Activated T-helper 17 cell treated with anti-CD3 and anti-CD28 coated beads, Interleukin-2, amount 50 U/mL, for 72 hours (primary cell): ENCODE data around the gene SH3RF1. TPM values are rescaled to one million over a fixed set of nuclear protein-coding genes. Genes with fewer than 3 reads are reported as not detected.

ENCODE experiments used
- ATAC-seq: fragments of 150-1000 bp; cut with Tn5 transposase; replicated peaks from 2 replicates; pipeline ENCODE4 v1.10.0; 2021; ENCODE audit warnings: mild to moderate bottlenecking, moderate library complexity
- H3K27ac Mint-ChIP-seq: one replicate; pipeline ENCODE4 v1.8.0; 2022; ENCODE audit warnings: mixed read lengths
- H3K27me3 Mint-ChIP-seq: one replicate; pipeline ENCODE4 v1.8.0; 2022; ENCODE audit warnings: mixed read lengths
- H3K36me3 Mint-ChIP-seq: one replicate; pipeline ENCODE4 v1.8.0; 2022; ENCODE audit warnings: low read depth, mild to moderate bottlenecking, mixed read lengths
- H3K4me1 Mint-ChIP-seq: one replicate; pipeline ENCODE4 v1.8.0; 2022; ENCODE audit warnings: mixed read lengths
- H3K4me3 Mint-ChIP-seq: one replicate; pipeline ENCODE4 v1.8.0; 2022; ENCODE audit warnings: mild to moderate bottlenecking, mixed read lengths
- H3K9me3 Mint-ChIP-seq: one replicate; pipeline ENCODE4 v1.8.0; 2022; ENCODE audit warnings: mixed read lengths
- total RNA-seq, 2 donors: library from RNA; stranded (reverse); gene quantifications; one replicate each; pipeline ENCODE4 v1.2.3, GENCODE V29; 2022

Gene SH3RF1
- total RNA-seq, 2 donors from 2014 or later, result 0.26 to 1.4 TPM

DNA sequence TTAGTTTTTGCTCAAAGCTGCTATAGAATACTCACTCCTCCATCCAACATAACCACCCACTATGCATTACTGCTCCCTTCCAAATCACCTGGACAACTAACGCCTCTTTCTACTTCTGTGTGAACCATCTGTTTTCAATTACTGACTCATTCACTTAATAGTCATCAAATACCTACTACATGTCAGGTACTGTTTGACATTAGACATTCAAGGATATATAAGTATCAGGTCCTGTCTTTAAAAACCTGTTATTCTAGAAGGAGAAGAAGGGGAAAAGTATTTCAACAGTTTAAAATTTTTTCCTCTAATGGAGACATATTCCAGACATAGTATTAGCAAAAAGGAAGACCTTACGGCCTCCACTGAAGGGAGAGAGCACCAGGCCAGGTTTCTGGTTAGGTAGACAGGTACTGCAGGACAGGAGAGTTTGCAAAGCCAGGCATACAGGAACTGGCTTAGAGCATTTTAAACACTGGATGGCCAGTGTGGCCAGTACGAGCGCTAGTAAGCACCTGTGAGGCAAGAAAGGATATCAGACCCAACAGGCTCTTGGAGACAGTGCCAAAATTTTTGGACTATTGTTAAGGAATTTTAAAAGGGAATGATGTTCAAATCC, 39.0 kb downstream of the SH3RF1 start:
- Mint-ChIP-seq H3K27me3 (peaks cover 9% of the 10 kb centered on the region), H3K36me3 (no peaks in the 10 kb centered on the region), H3K4me1 (no peaks in the 10 kb centered on the region), H3K4me3 (no peak overlapping the region), H3K27ac (no peak overlapping the region), H3K9me3 (no peaks in the 10 kb centered on the region)
- ATAC-seq, result no peak

- ATAC-seq, result peak; percentile 43
- Mint-ChIP-seq H3K27ac (no peak overlapping the region), H3K9me3 (no peaks in the 10 kb centered on the region), H3K27me3 (peaks cover 8% of the 10 kb centered on the region), H3K4me1 (no peaks in the 10 kb centered on the region), H3K36me3 (no peaks in the 10 kb centered on the region), H3K4me3 (no peak overlapping the region)
These were observed 41.2 kb downstream of the SH3RF1 start for GRCh38 chr4:169229571-169230028.

- peaks cover 2% of the 10 kb centered on the region for H3K27me3 Mint-ChIP-seq
- no peak overlapping the region for H3K27ac Mint-ChIP-seq
- no peaks in the 10 kb centered on the region for H3K36me3 Mint-ChIP-seq
- no peak overlapping the region for H3K4me3 Mint-ChIP-seq
- H3K9me3 Mint-ChIP-seq, result no peaks in the 10 kb centered on the region
- H3K4me1 Mint-ChIP-seq, result no peaks in the 10 kb centered on the region
- no peak for ATAC-seq
These were observed 42.7 kb downstream of the SH3RF1 start for GRCh38 chr4:169228076-169228475.

DNA sequence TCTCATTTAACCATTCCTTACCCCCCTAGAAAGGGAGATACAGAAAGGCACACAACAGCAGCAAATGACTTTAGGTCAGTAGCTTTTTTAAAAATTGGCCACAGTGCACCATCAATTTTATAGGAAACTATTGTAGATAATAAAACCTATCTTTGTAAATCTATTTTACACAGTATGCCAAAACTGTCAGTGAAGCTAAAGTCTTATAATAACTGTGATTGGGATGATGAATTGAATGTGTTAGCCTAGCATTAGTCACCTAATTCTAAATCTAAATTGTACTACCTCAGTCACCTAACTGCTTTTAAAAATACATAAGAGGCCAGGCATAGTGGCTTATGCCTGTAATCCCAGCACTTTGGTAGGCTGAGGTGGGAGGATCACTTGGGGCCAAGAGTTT, 44.2 kb downstream of the SH3RF1 start:
- ATAC-seq, result no peak
- H3K9me3 Mint-ChIP-seq, result no peaks in the 10 kb centered on the region
- no peak overlapping the region for H3K27ac Mint-ChIP-seq
- no peaks in the 10 kb centered on the region for H3K36me3 Mint-ChIP-seq
- no peak overlapping the region for H3K4me3 Mint-ChIP-seq
- H3K27me3 Mint-ChIP-seq, result peaks cover 2% of the 10 kb centered on the region
- no peaks in the 10 kb centered on the region for H3K4me1 Mint-ChIP-seq

GRCh38 chr4:169225812-169226211, 44.9 kb downstream of the SH3RF1 start:
- Mint-ChIP-seq H3K27ac (no peak overlapping the region), H3K9me3 (no peaks in the 10 kb centered on the region), H3K4me1 (no peaks in the 10 kb centered on the region), H3K36me3 (no peaks in the 10 kb centered on the region), H3K4me3 (no peak overlapping the region), H3K27me3 (peaks cover 2% of the 10 kb centered on the region)
- ATAC-seq, result peak; percentile 48

GRCh38 chr4:169225058-169225751, 45.6 kb downstream of the SH3RF1 start:
- Mint-ChIP-seq H3K9me3 (no peaks in the 10 kb centered on the region), H3K36me3 (no peaks in the 10 kb centered on the region), H3K27me3 (peaks cover 2% of the 10 kb centered on the region), H3K27ac (no peak overlapping the region), H3K4me3 (no peak overlapping the region), H3K4me1 (no peaks in the 10 kb centered on the region)
- ATAC-seq, result peak; percentile 90

GRCh38 chr4:169222761-169223160, 48.0 kb downstream of the SH3RF1 start:
- no peak overlapping the region for H3K27ac Mint-ChIP-seq
- H3K36me3 Mint-ChIP-seq, result no peaks in the 10 kb centered on the region
- no peaks in the 10 kb centered on the region for H3K9me3 Mint-ChIP-seq
- no peaks in the 10 kb centered on the region for H3K4me1 Mint-ChIP-seq
- no peak overlapping the region for H3K4me3 Mint-ChIP-seq
- no peak for ATAC-seq
- H3K27me3 Mint-ChIP-seq, result peaks cover 6% of the 10 kb centered on the region

DNA sequence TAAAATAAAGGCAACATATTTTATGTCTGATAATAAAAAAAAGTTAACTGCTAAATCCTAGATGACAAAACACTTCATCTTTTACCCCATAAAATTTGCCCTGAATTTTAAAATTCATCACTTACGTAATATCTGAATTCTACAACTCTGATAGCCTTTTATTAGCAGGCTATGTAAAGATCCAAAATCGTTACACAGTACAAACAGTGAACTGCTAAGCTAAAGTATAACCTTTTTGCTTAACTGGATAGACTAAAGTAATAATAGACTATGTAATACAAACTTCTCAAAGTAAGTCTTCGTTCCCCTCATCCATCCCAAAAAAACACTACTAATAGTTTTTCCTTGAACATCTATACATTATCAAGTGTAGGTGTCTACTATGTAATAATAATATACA, 49.1 kb downstream of the SH3RF1 start:
- no peak overlapping the region for H3K4me3 Mint-ChIP-seq
- H3K27ac Mint-ChIP-seq, result no peak overlapping the region
- H3K27me3 Mint-ChIP-seq, result peaks cover 10% of the 10 kb centered on the region
- H3K4me1 Mint-ChIP-seq, result no peaks in the 10 kb centered on the region
- H3K9me3 Mint-ChIP-seq, result no peaks in the 10 kb centered on the region
- ATAC-seq, result no peak
- no peaks in the 10 kb centered on the region for H3K36me3 Mint-ChIP-seq

- no peak overlapping the region for H3K27ac Mint-ChIP-seq
- no peak overlapping the region for H3K4me3 Mint-ChIP-seq
- no peaks in the 10 kb centered on the region for H3K36me3 Mint-ChIP-seq
- H3K4me1 Mint-ChIP-seq, result no peaks in the 10 kb centered on the region
- no peak for ATAC-seq
- H3K9me3 Mint-ChIP-seq, result no peaks in the 10 kb centered on the region
- H3K27me3 Mint-ChIP-seq, result peaks cover 8% of the 10 kb centered on the region
These were observed 49.8 kb downstream of the SH3RF1 start for GRCh38 chr4:169220854-169221411.

GRCh38 chr4:169220447-169220846, 50.3 kb downstream of the SH3RF1 start:
- ATAC-seq, result no peak
- Mint-ChIP-seq H3K9me3 (no peaks in the 10 kb centered on the region), H3K36me3 (no peaks in the 10 kb centered on the region), H3K27me3 (peaks cover 8% of the 10 kb centered on the region), H3K4me1 (no peaks in the 10 kb centered on the region), H3K27ac (no peak overlapping the region), H3K4me3 (no peak overlapping the region)

DNA sequence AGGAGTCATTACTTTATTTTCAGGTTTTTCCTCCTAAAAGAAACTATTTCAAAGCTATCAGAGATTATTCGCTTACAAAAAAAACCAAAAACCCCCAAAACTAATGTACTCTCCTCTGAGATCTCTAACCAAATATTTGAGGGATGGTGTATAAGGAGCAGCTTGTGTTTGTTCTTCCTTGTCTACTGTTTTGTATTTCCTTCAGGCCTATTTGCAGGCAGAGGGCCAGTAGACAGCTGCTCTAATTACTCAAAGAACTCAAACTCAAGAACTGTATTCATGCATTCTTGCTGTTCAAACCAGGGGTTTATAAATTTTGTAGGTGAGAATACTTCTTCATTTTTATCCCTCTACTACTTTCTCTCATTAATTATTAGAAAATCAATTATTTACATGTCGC, 51.3 kb downstream of the SH3RF1 start:
- H3K27ac Mint-ChIP-seq, result no peak overlapping the region
- H3K4me1 Mint-ChIP-seq, result no peaks in the 10 kb centered on the region
- H3K27me3 Mint-ChIP-seq, result peaks cover 8% of the 10 kb centered on the region
- H3K9me3 Mint-ChIP-seq, result no peaks in the 10 kb centered on the region
- ATAC-seq, result no peak
- no peak overlapping the region for H3K4me3 Mint-ChIP-seq
- no peaks in the 10 kb centered on the region for H3K36me3 Mint-ChIP-seq

GRCh38 chr4:169215656-169216055, 55.1 kb downstream of the SH3RF1 start:
- peaks cover 16% of the 10 kb centered on the region for H3K27me3 Mint-ChIP-seq
- H3K4me1 Mint-ChIP-seq, result no peaks in the 10 kb centered on the region
- no peaks in the 10 kb centered on the region for H3K36me3 Mint-ChIP-seq
- no peak overlapping the region for H3K4me3 Mint-ChIP-seq
- ATAC-seq, result no peak
- no peak overlapping the region for H3K27ac Mint-ChIP-seq
- H3K9me3 Mint-ChIP-seq, result no peaks in the 10 kb centered on the region

DNA sequence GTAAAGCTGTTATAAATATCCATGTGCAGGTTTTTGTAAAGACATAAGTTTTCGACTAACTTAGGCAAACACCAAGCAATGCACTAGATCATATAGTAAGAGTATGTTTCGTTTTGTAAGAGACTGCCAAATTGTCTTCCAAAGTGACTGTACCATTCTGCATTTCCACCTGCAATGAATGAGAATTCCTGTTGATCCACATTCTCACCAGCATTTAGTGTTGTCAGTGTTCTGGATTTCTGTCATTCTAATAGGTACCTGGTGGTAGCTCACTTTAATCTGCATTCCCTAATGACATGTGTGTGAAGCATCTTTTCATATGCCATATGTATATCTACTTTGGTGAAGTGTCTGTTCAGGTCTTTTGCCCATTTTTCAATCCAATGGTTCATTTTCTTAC, 57.8 kb downstream of the SH3RF1 start:
- Mint-ChIP-seq H3K4me1 (no peaks in the 10 kb centered on the region), H3K36me3 (no peaks in the 10 kb centered on the region), H3K27me3 (peaks cover 17% of the 10 kb centered on the region), H3K27ac (no peak overlapping the region), H3K9me3 (no peaks in the 10 kb centered on the region), H3K4me3 (no peak overlapping the region)
- ATAC-seq, result no peak

DNA sequence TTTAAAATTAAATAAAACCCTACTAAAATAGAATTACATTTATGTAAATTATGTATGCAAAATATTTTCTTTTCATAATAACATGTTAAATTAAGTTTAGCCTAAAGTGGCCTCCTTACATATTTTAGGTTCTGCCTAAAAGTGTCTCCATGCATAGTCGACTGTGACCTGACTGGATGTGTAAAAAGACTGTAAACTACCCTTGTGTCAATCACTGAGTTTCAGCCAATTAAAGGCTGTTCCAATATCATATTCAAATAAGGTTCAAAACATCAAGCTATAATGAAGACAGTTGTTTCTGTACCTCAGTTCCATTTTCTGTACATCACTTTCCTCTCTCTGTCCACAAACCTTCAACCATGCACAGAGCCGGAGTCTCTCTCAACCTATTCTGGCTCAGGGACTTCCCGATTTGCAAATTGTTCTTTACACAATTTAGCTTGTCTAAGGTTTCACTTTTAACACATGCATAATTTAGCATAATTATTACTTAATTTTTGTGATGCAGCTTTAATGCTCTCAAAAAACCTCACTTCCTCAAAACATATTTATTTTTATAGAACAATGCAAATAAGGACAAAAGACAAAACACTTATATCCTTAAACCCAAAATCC, 60.1 kb downstream of the SH3RF1 start:
- Mint-ChIP-seq H3K4me1 (no peaks in the 10 kb centered on the region), H3K27ac (no peak overlapping the region), H3K9me3 (no peaks in the 10 kb centered on the region), H3K36me3 (no peaks in the 10 kb centered on the region), H3K27me3 (peaks cover 12% of the 10 kb centered on the region), H3K4me3 (no peak overlapping the region)
- no peak for ATAC-seq

- Mint-ChIP-seq H3K27ac (no peak overlapping the region), H3K4me1 (no peaks in the 10 kb centered on the region), H3K4me3 (no peak overlapping the region), H3K36me3 (no peaks in the 10 kb centered on the region), H3K9me3 (no peaks in the 10 kb centered on the region), H3K27me3 (peaks cover 12% of the 10 kb centered on the region)
- no peak for ATAC-seq
These were observed 61.3 kb downstream of the SH3RF1 start for GRCh38 chr4:169209388-169209883.
